ENCODE results near the gene ABCC11.
"Not testable (repeated sequence)": the region's sequence is repeated elsewhere in the genome, so short reads cannot be mapped to it uniquely, and the experiment has no call there.

The ABCC11 gene

GRCh38 chr16:48201515-48202201, 45.7 kb downstream of the ABCC11 start:
- no peak for DNase-seq (ENCODE audit: low read depth in 3 of 3)

GRCh38 chr16:48197294-48197693, 50.0 kb downstream of the ABCC11 start:
- DNase-seq (ENCODE audit: low read depth in 3 of 3): no peak

GRCh38 chr16:48194828-48195556, 52.3 kb downstream of the ABCC11 start:
- DNase-seq (ENCODE audit: low read depth in 3 of 3): no peak

GRCh38 chr16:48193846-48194245, 53.5 kb downstream of the ABCC11 start:
- no peak for DNase-seq (ENCODE audit: low read depth in 3 of 3)

- DNase-seq (ENCODE audit: low read depth in 3 of 3): no peak
These were observed 58.8 kb downstream of the ABCC11 start for GRCh38 chr16:48188449-48189102.

GRCh38 chr16:48187779-48188178, 59.6 kb downstream of the ABCC11 start:
- no peak for DNase-seq (ENCODE audit: low read depth in 3 of 3)

GRCh38 chr16:48184681-48185080, 62.7 kb downstream of the ABCC11 start:
- DNase-seq (ENCODE audit: low read depth in 3 of 3): no peak

- DNase-seq (ENCODE audit: low read depth in 3 of 3): no peak
These were observed 64.3 kb downstream of the ABCC11 start for GRCh38 chr16:48182979-48183537.

- DNase-seq (ENCODE audit: low read depth in 3 of 3): not testable (repeated sequence)
These were observed 65.4 kb downstream of the ABCC11 start for GRCh38 chr16:48181746-48182520.

- DNase-seq (ENCODE audit: low read depth in 3 of 3): no peak
These were observed 66.4 kb downstream of the ABCC11 start for GRCh38 chr16:48180868-48181480.

- no peak for DNase-seq (ENCODE audit: low read depth in 3 of 3)
These were observed 70.5 kb downstream of the ABCC11 start for GRCh38 chr16:48176635-48177408.

GRCh38 chr16:48173889-48174288, 73.5 kb downstream of the ABCC11 start:
- no peak for DNase-seq (ENCODE audit: low read depth in 3 of 3)

- DNase-seq (ENCODE audit: low read depth in 3 of 3): no peak
These were observed 74.7 kb downstream of the ABCC11 start for GRCh38 chr16:48172682-48173081.

- no peak for DNase-seq (ENCODE audit: low read depth in 3 of 3)
These were observed 77.4 kb downstream of the ABCC11 start for GRCh38 chr16:48169896-48170295.

GRCh38 chr16:48168075-48168474, 79.3 kb downstream of the ABCC11 start:
- DNase-seq (ENCODE audit: low read depth in 3 of 3): no peak

GRCh38 chr16:48166617-48167016, 80.7 kb downstream of the ABCC11 start:
- not testable (repeated sequence) for DNase-seq (ENCODE audit: low read depth in 3 of 3)

- no peak for DNase-seq (ENCODE audit: low read depth in 3 of 3)
These were observed 81.3 kb downstream of the ABCC11 start for GRCh38 chr16:48165961-48166578.

- peak; percentile 35 to 54 (median 44) for DNase-seq (ENCODE audit: low read depth in 3 of 3)
These were observed 82.2 kb downstream of the ABCC11 start for GRCh38 chr16:48164907-48165715.

GRCh38 chr16:48162839-48163410, 84.4 kb downstream of the ABCC11 start:
- no peak for DNase-seq (ENCODE audit: low read depth in 3 of 3)

Data from stimulated activated CD4-positive, alpha-beta T cell treated with anti-CD3 and anti-CD28 coated beads, TNF-alpha, amount 100 ng/mL, for 4 hours (primary cell).